ENCODE measurements around the gene TRERF1. TPM values are rescaled to one million over a fixed set of nuclear protein-coding genes. Genes with fewer than 3 reads are reported as not detected.

Gene TRERF1
- polyA plus RNA-seq, 1 donor (not counting 4 experiments of a cell fraction or from before 2014, with no cell fraction given): 4.8 TPM

DNA sequence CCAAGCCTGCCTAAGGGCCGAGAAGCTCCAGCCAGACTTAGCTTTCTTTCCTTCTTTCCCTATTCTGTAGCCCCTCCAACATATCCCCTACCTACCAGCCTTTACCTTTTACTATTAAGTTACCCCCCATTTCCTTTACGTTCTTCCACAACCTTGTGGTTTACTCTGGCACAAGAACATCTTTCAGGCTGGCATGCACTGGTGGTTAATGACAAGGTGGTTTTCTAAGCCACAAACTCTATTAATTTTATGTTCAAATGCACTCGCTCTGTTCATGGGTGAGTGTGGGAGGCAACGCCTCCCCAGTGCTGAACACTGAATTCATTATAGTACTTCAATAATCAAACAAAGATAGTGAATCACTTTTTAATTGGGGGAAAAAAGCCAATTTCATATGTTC, 64.4 kb downstream of the TRERF1 start:
- no peak overlapping the region for H3K9ac ChIP-seq (ENCODE audit: control insufficient read depth, extremely low read depth, insufficient read depth, low read length)
- no peaks in the 10 kb centered on the region for H3K9me3 ChIP-seq (ENCODE audit: control insufficient read depth, low read depth, low read length)
- FAIRE-seq (no peak), DNase-seq (ENCODE audit: low read depth, low spot score) (no peak)
- H3K9me1 ChIP-seq (ENCODE audit: control insufficient read depth, extremely low read depth, insufficient read depth, low read length): no peaks in the 10 kb centered on the region
- H3K36me3 ChIP-seq (ENCODE audit: control insufficient read depth in 2 of 2, extremely low read depth in 1 of 2, insufficient read depth in 2 of 2, low read length in 2 of 2): peaks cover 0 to 2% of the 10 kb centered on the region in 2 experiments
- dilution Hi-C loops (cut with MboI; ENCODE audit: extremely low pct_ligation_motif_present, low sequenced_read_pairs): no loop called here
- H3K27ac ChIP-seq (ENCODE audit: control insufficient read depth, insufficient read depth, low read length): no peak overlapping the region
- H3K4me2 ChIP-seq (ENCODE audit: control insufficient read depth, extremely low read depth, insufficient read depth, low read depth, low read length): no peak overlapping the region
- no peaks in the 10 kb centered on the region for H3K4me1 ChIP-seq (ENCODE audit: control insufficient read depth, extremely low read depth, insufficient read depth, low read length)
- H3K27me3 ChIP-seq (ENCODE audit: control insufficient read depth, extremely low read depth, insufficient read depth, low read length): no peaks in the 10 kb centered on the region
- peaks cover 19% of the 10 kb centered on the region for H3K79me2 ChIP-seq (ENCODE audit: control insufficient read depth, insufficient read depth, low read length)
- no peaks in the 10 kb centered on the region for H4K20me1 ChIP-seq (ENCODE audit: control insufficient read depth, extremely low read depth, insufficient read depth, low read length)
- H3K4me3 ChIP-seq (ENCODE audit: control insufficient read depth in 2 of 3, extremely low read depth in 1 of 3, insufficient read depth in 2 of 3, low read depth in 1 of 3, low read length in 3 of 3): no peak overlapping the region
- H2AFZ ChIP-seq (ENCODE audit: control insufficient read depth, low read length): no peak overlapping the region
- no peak for TF ChIP-seq CTCF (optimal IDR thresholded peaks at IDR 0.05 in 1 of 3, IDR thresholded peaks at IDR 0.05 in 1 of 3, conservative IDR thresholded peaks at IDR 0.05 in 1 of 3; ENCODE audit: extremely low read depth in 1 of 3, insufficient read depth in 2 of 3, low read length in 3 of 3)
- no peak for TF ChIP-seq EZH2 (IDR thresholded peaks at IDR 0.05; ENCODE audit: low read length)

- dilution Hi-C loops (cut with MboI; ENCODE audit: extremely low pct_ligation_motif_present, low sequenced_read_pairs): no loop called here
- Histone ChIP-seq H3K27me3 (ENCODE audit: control insufficient read depth, extremely low read depth, insufficient read depth, low read length) (no peaks in the 10 kb centered on the region), H3K79me2 (ENCODE audit: control insufficient read depth, insufficient read depth, low read length) (peaks cover 11% of the 10 kb centered on the region), H3K36me3 (ENCODE audit: control insufficient read depth in 2 of 2, extremely low read depth in 1 of 2, insufficient read depth in 2 of 2, low read length in 2 of 2) (no peaks in the 10 kb centered on the region), H2AFZ (ENCODE audit: control insufficient read depth, low read length) (no peak overlapping the region), H4K20me1 (ENCODE audit: control insufficient read depth, extremely low read depth, insufficient read depth, low read length) (no peaks in the 10 kb centered on the region), H3K9ac (ENCODE audit: control insufficient read depth, extremely low read depth, insufficient read depth, low read length) (no peak overlapping the region), H3K4me3 (ENCODE audit: control insufficient read depth in 2 of 3, extremely low read depth in 1 of 3, insufficient read depth in 2 of 3, low read depth in 1 of 3, low read length in 3 of 3) (no peak overlapping the region), H3K4me1 (ENCODE audit: control insufficient read depth, extremely low read depth, insufficient read depth, low read length) (no peaks in the 10 kb centered on the region), H3K4me2 (ENCODE audit: control insufficient read depth, extremely low read depth, insufficient read depth, low read depth, low read length) (no peak overlapping the region), H3K27ac (ENCODE audit: control insufficient read depth, insufficient read depth, low read length) (no peak overlapping the region), H3K9me1 (ENCODE audit: control insufficient read depth, extremely low read depth, insufficient read depth, low read length) (no peaks in the 10 kb centered on the region), H3K9me3 (ENCODE audit: control insufficient read depth, low read depth, low read length) (no peaks in the 10 kb centered on the region)
- FAIRE-seq: no peak
- TF ChIP-seq EZH2 (IDR thresholded peaks at IDR 0.05; ENCODE audit: low read length) (no peak), CTCF (optimal IDR thresholded peaks at IDR 0.05 in 1 of 3, IDR thresholded peaks at IDR 0.05 in 1 of 3, conservative IDR thresholded peaks at IDR 0.05 in 1 of 3; ENCODE audit: extremely low read depth in 1 of 3, insufficient read depth in 2 of 3, low read length in 3 of 3) (no peak)
- DNase-seq (ENCODE audit: low read depth, low spot score): no peak
Measured at GRCh38 chr6:42385339-42385738, 66.4 kb downstream of the TRERF1 start.

All from keratinocyte (primary cell).